ENCODE data around the gene CFAP20. TPM values are rescaled to one million over a fixed set of nuclear protein-coding genes. Genes with fewer than 3 reads are reported as not detected.

The CFAP20 gene
- total RNA-seq, 1 experiment from 2014 or later, result 49.6 TPM

- TF ChIP-seq CTCF (conservative IDR thresholded peaks at IDR 0.05) (no peak), EZH2 (IDR thresholded peaks at IDR 0.05; ENCODE audit: low read depth) (no peak)
- H3K9me3 ChIP-seq (ENCODE audit: insufficient read depth, low read depth), result no peaks in the 10 kb centered on the region
- H3F3A ChIP-seq (ENCODE audit: insufficient read depth, low read depth), result peaks cover 7% of the 10 kb centered on the region; the same call in 1 of the 2 replicates
- H2AFZ ChIP-seq, result no peak overlapping the region
- POLR2A ChIA-PET (ENCODE audit: unreplicated experiment), result interaction anchor here (0.6 kb wide), 1 partner anchor 530 kb away, joined by 3 read pairs; the partner anchor contains the start of gene SLC38A7
- H3K4me3 ChIP-seq, result no peak overlapping the region
- H3K36me3 ChIP-seq (ENCODE audit: low read depth), result peaks cover 1% of the 10 kb centered on the region; the same call in 1 of the 2 replicates
- H3K4me1 ChIP-seq (replicated peaks; ENCODE audit: insufficient read depth), result no peaks in the 10 kb centered on the region
- H3K9me2 ChIP-seq (ENCODE audit: insufficient read depth), result no peaks in the 10 kb centered on the region
- intact Hi-C loops (cut with micrococcal nuclease; ENCODE audit: unreplicated experiment), result no loop called here
- no peak overlapping the region for H3K27ac ChIP-seq
- H4K20me1 ChIP-seq (ENCODE audit: insufficient read depth), result no peaks in the 10 kb centered on the region
- H3K4me2 ChIP-seq, result no peak overlapping the region
- H3K27me3 ChIP-seq (ENCODE audit: insufficient read depth, low read depth), result no peaks in the 10 kb centered on the region
- no peak for DNase-seq
- no TSS peak for BruUV-seq (replicated peaks)
- H3K79me2 ChIP-seq (ENCODE audit: low read depth), result no peaks in the 10 kb centered on the region
- CTCF ChIA-PET, result interaction anchor here (0.6 kb wide), 1 partner anchor 33 kb away, joined by 3 read pairs; no protein-coding TSS in a partner anchor
Measured at GRCh38 chr16:58154345-58154744, 25.2 kb upstream of the CFAP20 start.

- Histone ChIP-seq H3K27ac (no peak overlapping the region), H3K79me2 (ENCODE audit: low read depth) (no peaks in the 10 kb centered on the region), H2AFZ (no peak overlapping the region), H3K27me3 (ENCODE audit: insufficient read depth, low read depth) (no peaks in the 10 kb centered on the region), H3F3A (ENCODE audit: insufficient read depth, low read depth) (no peaks in the 10 kb centered on the region), H3K9me2 (ENCODE audit: insufficient read depth) (no peaks in the 10 kb centered on the region), H3K9me3 (ENCODE audit: insufficient read depth, low read depth) (no peaks in the 10 kb centered on the region), H3K36me3 (ENCODE audit: low read depth) (no peaks in the 10 kb centered on the region), H3K4me1 (replicated peaks; ENCODE audit: insufficient read depth) (no peaks in the 10 kb centered on the region), H3K4me2 (no peak overlapping the region), H3K4me3 (no peak overlapping the region), H4K20me1 (ENCODE audit: insufficient read depth) (no peaks in the 10 kb centered on the region)
- intact Hi-C loops (cut with micrococcal nuclease; ENCODE audit: unreplicated experiment), result no loop called here
- POLR2A ChIA-PET (ENCODE audit: unreplicated experiment), result interaction anchor here (0.6 kb wide), 1 partner anchor 30 kb away, joined by 11 read pairs; no protein-coding TSS in a partner anchor
- DNase-seq, result no peak
- CTCF ChIA-PET, result interaction anchor here (0.6 kb wide), 1 partner anchor 433 kb away, joined by 11 read pairs; no protein-coding TSS in a partner anchor
- BruUV-seq (replicated peaks), result no TSS peak
- no peak for TF ChIP-seq EZH2 (IDR thresholded peaks at IDR 0.05; ENCODE audit: low read depth)
- no peak for TF ChIP-seq CTCF (conservative IDR thresholded peaks at IDR 0.05)
Measured at GRCh38 chr16:58152246-58152868, 23.2 kb upstream of the CFAP20 start.

DNA sequence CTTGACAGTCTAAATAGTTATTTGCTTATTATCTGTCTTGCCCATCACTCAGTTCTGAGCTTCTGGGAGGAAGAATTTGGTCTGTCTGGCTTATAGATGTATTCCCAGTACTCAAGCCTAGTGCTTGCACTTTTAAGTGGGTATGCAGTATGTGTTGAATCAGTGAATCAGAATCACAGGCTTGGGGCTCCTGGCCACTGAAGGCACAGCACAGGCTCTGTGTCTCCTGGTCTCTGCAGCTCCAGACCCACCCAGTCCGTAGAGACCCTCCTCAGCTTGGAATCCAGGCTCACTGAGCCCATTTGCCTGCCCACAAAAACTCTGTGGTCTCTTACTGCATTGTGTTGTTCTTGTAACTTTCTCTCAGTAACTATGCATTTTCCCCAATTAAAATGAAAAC, 19.3 kb upstream of the CFAP20 start:
- no peak overlapping the region for H3K4me2 ChIP-seq
- no peaks in the 10 kb centered on the region for H3K9me2 ChIP-seq (ENCODE audit: insufficient read depth)
- BruUV-seq (replicated peaks), result no TSS peak
- H2AFZ ChIP-seq, result no peak overlapping the region
- no peak overlapping the region for H3K27ac ChIP-seq
- POLR2A ChIA-PET (ENCODE audit: unreplicated experiment), result no interaction called here
- no peaks in the 10 kb centered on the region for H4K20me1 ChIP-seq (ENCODE audit: insufficient read depth)
- H3K4me3 ChIP-seq, result no peak overlapping the region
- no peaks in the 10 kb centered on the region for H3K36me3 ChIP-seq (ENCODE audit: low read depth)
- peaks cover 4% of the 10 kb centered on the region; the same call in 1 of the 2 replicates for H3F3A ChIP-seq (ENCODE audit: insufficient read depth, low read depth)
- no peak for TF ChIP-seq EZH2 (IDR thresholded peaks at IDR 0.05; ENCODE audit: low read depth)
- TF ChIP-seq CTCF (conservative IDR thresholded peaks at IDR 0.05), result no peak
- H3K9me3 ChIP-seq (ENCODE audit: insufficient read depth, low read depth), result no peaks in the 10 kb centered on the region
- H3K27me3 ChIP-seq (ENCODE audit: insufficient read depth, low read depth), result no peaks in the 10 kb centered on the region
- DNase-seq, result no peak
- H3K4me1 ChIP-seq (replicated peaks; ENCODE audit: insufficient read depth), result no peaks in the 10 kb centered on the region
- H3K79me2 ChIP-seq (ENCODE audit: low read depth), result no peaks in the 10 kb centered on the region
- intact Hi-C loops (cut with micrococcal nuclease; ENCODE audit: unreplicated experiment), result no loop called here
- CTCF ChIA-PET, result no interaction called here

Data from PC-9 (cell line).